Measurements from ENCODE around the gene ATP5F1D. TPM values are rescaled to one million over a fixed set of nuclear protein-coding genes. Genes with fewer than 3 reads are reported as not detected.

ATP5F1D gene
- total and polyA plus RNA-seq, 2 donors (not counting 3 experiments of a cell fraction or from before 2014, with no cell fraction given): 167 to 192 TPM

- ChIA-PET CTCF (interaction anchor here (1.9 to 7.2 kb wide), 3 partner anchors 12 to 22 kb away, joined by 14 to 1001 read pairs (median 89); partner anchors contain the start of gene ATP5F1D), POLR2A (interaction anchor here (0.6 to 2.3 kb wide), 5 partner anchors 8 to 237 kb away, joined by 3 to 24 read pairs (median 7); partner anchors contain the start of gene MIDN)
- TF ChIP-seq CTCF (IDR thresholded peaks at IDR 0.05; ENCODE audit: extremely low read depth in 1 of 2, insufficient read depth in 1 of 2, low read depth in 1 of 2, low read length in 2 of 2): no peak
- peak; percentile 21 for TF ChIP-seq POLR2A (IDR thresholded peaks at IDR 0.05; ENCODE audit: low read depth, low read length)
- TF ChIP-seq EZH2 (IDR thresholded peaks at IDR 0.05; ENCODE audit: borderline replicate concordance, low read depth, low read length, severe bottlenecking): no peak
- TF ChIP-seq POLR2AphosphoS5 (IDR thresholded peaks at IDR 0.05; ENCODE audit: insufficient read depth, low read depth, low read length): peak; percentile 77
- TF ChIP-seq GATA2 (IDR thresholded peaks at IDR 0.05; ENCODE audit: insufficient read depth, insufficient read length, low read depth, low read length): no peak
- TF ChIP-seq MYC (IDR thresholded peaks at IDR 0.05; ENCODE audit: low read depth, low read length): no peak
- no peak for TF ChIP-seq JUN (IDR thresholded peaks at IDR 0.05; ENCODE audit: borderline replicate concordance, insufficient read depth, insufficient read length, low read depth)
- peak; percentile 15 for TF ChIP-seq FOS (IDR thresholded peaks at IDR 0.05; ENCODE audit: borderline replicate concordance, insufficient read depth, low read length)
- no peak for TF ChIP-seq MAX (IDR thresholded peaks at IDR 0.05; ENCODE audit: insufficient read depth, insufficient read length)
- Histone ChIP-seq H3K4me2 (ENCODE audit: insufficient read depth, low read length) (peak overlapping the region; percentile 34), H3K79me2 (ENCODE audit: control insufficient read depth, insufficient read depth, low read length) (peaks cover 12% of the 10 kb centered on the region), H3K9ac (replicated peaks; ENCODE audit: extremely low read depth, insufficient read depth, low read length) (no peak overlapping the region), H3K4me1 (ENCODE audit: control insufficient read depth, extremely low read depth, insufficient read depth, low read length) (peaks cover 39% of the 10 kb centered on the region), H3K36me3 (ENCODE audit: control insufficient read depth in 2 of 2, extremely low read depth in 1 of 2, insufficient read depth in 2 of 2, low read length in 2 of 2) (no peaks in the 10 kb centered on the region), H3K4me3 (replicated peaks in 1 of 3; ENCODE audit: insufficient read depth in 1 of 3, low read depth in 1 of 3, low read length in 3 of 3) (peak overlapping the region in 1 of 3 experiments; percentile 43), H3K9me1 (replicated peaks; ENCODE audit: control insufficient read depth, extremely low read depth, insufficient read depth, low read length) (no peaks in the 10 kb centered on the region), H3K27ac (ENCODE audit: insufficient read depth, low read depth, low read length) (peak overlapping the region; percentile 50), H4K20me1 (replicated peaks; ENCODE audit: control insufficient read depth, extremely low read depth, insufficient read depth, low read length) (no peaks in the 10 kb centered on the region), H3K27me3 (ENCODE audit: control insufficient read depth in 2 of 2, insufficient read depth in 2 of 2, low read length in 2 of 2) (no peaks in the 10 kb centered on the region), H2AFZ (ENCODE audit: low read depth, low read length) (no peak overlapping the region), H3K9me3 (replicated peaks; ENCODE audit: control insufficient read depth, insufficient read depth, low read length) (no peaks in the 10 kb centered on the region)
- intact Hi-C loops (cut with micrococcal nuclease): loop anchor here (1.0 kb wide), 3 partner anchors 16 to 44 kb away; no protein-coding TSS in a partner anchor
- DNase-seq (ENCODE audit: low read depth, low spot score) (peak; percentile 38), FAIRE-seq (peak; percentile 93)
- BruUV-seq (replicated peaks): no TSS peak
- dilution Hi-C loops (cut with MboI; ENCODE audit: extremely low pct_ligation_motif_present, low sequenced_read_pairs): no loop called here
Observed at GRCh38 chr19:1265615-1266128, 24.1 kb downstream of the ATP5F1D start.

Data from endothelial cell of umbilical vein (primary cell).